PC-3 (cell line): ENCODE measurements around the gene LDLRAD1. TPM values are rescaled to one million over a fixed set of nuclear protein-coding genes. Genes with fewer than 3 reads are reported as not detected.

Experiments
- ATAC-seq: fragments of 200-7000 bp; cut with Tn5 transposase; 2 replicates; pipeline ENCODE4 v1.9.1; 2020; ENCODE audit warnings: mild to moderate bottlenecking, moderate library complexity
- BruUV-seq: library from RNA; stranded (reverse); fragments of 400-500 nt; replicated peaks from 2 replicates; lab custom pipeline; 2021; lab: Mats Ljungman, UMichigan
- CTCF ChIA-PET: fragments of 300-600 bp; sonication (Branson Sonifier 250); formaldehyde crosslinking; loops from one replicate; lab custom pipeline; 2022; ENCODE audit warnings: antibody characterized with exemption; lab: Charles Lee
- POLR2A ChIA-PET: fragments of 300-600 bp; sonication (Branson Sonifier 250); formaldehyde crosslinking; loops from one replicate; lab custom pipeline; 2022; ENCODE audit warnings: antibody characterized with exemption; ENCODE audit not compliant: unreplicated experiment; lab: Charles Lee
- DNase-seq: peaks from one replicate; pipeline ENCODE4 v3.0.0-alpha.2; 2015
- H2AFZ ChIP-seq: fragments of 300-600 bp; sonication (generic); 2 replicates; pipeline ENCODE4 v1.6.0; 2016; ENCODE audit warnings: antibody characterized with exemption, low read length
- H3F3A ChIP-seq: fragments of 300-600 bp; sonication (generic); one replicate; pipeline ENCODE4 v1.6.0; 2017; ENCODE audit warnings: antibody characterized with exemption, low read length, control low read depth, mild to moderate bottlenecking; ENCODE audit not compliant: unreplicated experiment
- H3K27ac ChIP-seq: fragments of 300-600 bp; sonication (generic); 2 replicates; pipeline ENCODE4 v1.5.1; 2016; ENCODE audit warnings: mild to moderate bottlenecking, low read length
- H3K27me3 ChIP-seq: fragments of 300-600 bp; sonication (generic); 2 replicates; pipeline ENCODE4 v1.6.1; 2016; ENCODE audit warnings: low read length, mixed read lengths
- H3K36me3 ChIP-seq: fragments of 300-600 bp; sonication (generic); 2 replicates; pipeline ENCODE4 v1.6.1; 2016; ENCODE audit warnings: low read depth, mixed run types, low read length, mixed read lengths
- H3K4me1 ChIP-seq: fragments of 300-600 bp; sonication (generic); 2 replicates; pipeline ENCODE4 v1.5.1; 2016; ENCODE audit warnings: low read length; ENCODE audit not compliant: insufficient read depth
- H3K4me2 ChIP-seq: fragments of 300-600 bp; sonication (generic); 2 replicates; pipeline ENCODE4 v1.6.0; 2016; ENCODE audit warnings: low read length
- H3K4me3 ChIP-seq: fragments of 300-600 bp; sonication (generic); 2 replicates; pipeline ENCODE4 v1.5.1; 2016; ENCODE audit warnings: mild to moderate bottlenecking, low read length, mixed read lengths
- H3K79me2 ChIP-seq: fragments of 300-600 bp; sonication (generic); 2 replicates; pipeline ENCODE4 v1.6.1; 2017; ENCODE audit warnings: low read length, mixed read lengths
- H3K9ac ChIP-seq: fragments of 300-600 bp; sonication (generic); 2 replicates; pipeline ENCODE4 v1.6.0; 2016; ENCODE audit warnings: mild to moderate bottlenecking, low read length
- H3K9me2 ChIP-seq: fragments of 300-600 bp; sonication (generic); replicated peaks from 2 replicates; pipeline ENCODE4 v1.6.1; 2016; ENCODE audit warnings: mixed run types, low read length, mixed read lengths
- H3K9me3 ChIP-seq: fragments of 300-600 bp; sonication (generic); 2 replicates; pipeline ENCODE4 v1.6.1; 2016; ENCODE audit warnings: low read length, mixed read lengths
- H4K20me1 ChIP-seq: fragments of 300-600 bp; sonication (generic); 2 replicates; pipeline ENCODE4 v1.6.1; 2016; ENCODE audit warnings: low read length, mixed read lengths
- CTCF ChIP-seq: fragments of 300-600 bp; sonication (generic); conservative IDR thresholded peaks from 2 replicates; pipeline ENCODE4 v1.5.1; 2017; ENCODE audit warnings: antibody characterized with exemption, low read depth, mild to moderate bottlenecking, low read length
- EZH2 ChIP-seq: fragments of 300-600 bp; sonication (generic); IDR thresholded peaks from one replicate; pipeline ENCODE4 v1.6.1; 2017; ENCODE audit warnings: antibody characterized with exemption, mild to moderate bottlenecking, low read length; ENCODE audit not compliant: unreplicated experiment
- EZH2phosphoT487 ChIP-seq: fragments of 300-600 bp; sonication (generic); IDR thresholded peaks from 2 replicates; pipeline ENCODE4 v1.6.1; 2018; ENCODE audit warnings: mild to moderate bottlenecking, antibody characterized with exemption, low read length, borderline replicate concordance
- intact Hi-C: fragments of 100-400 bp; cut with micrococcal nuclease; formaldehyde crosslinking; loops from 2 replicates; pipeline ENCODE4 v1.9.0; 2023
- total RNA-seq: library from RNA; depleted of rRNA; stranded (reverse); fragments of >200 nt; gene quantifications from 2 replicates; pipeline ENCODE4 v1.2.3, GENCODE V29; 2014

The LDLRAD1 gene
- total RNA-seq, 1 experiment from 2014 or later: not detected

GRCh38 chr1:53981220-53981619 is 36.8 kb downstream of the LDLRAD1 start:
- ChIA-PET POLR2A (no interaction called here), CTCF (no interaction called here)
- TF ChIP-seq EZH2 (no peak), EZH2phosphoT487 (no peak), CTCF (no peak)
- Histone ChIP-seq H3K4me2 (no peak overlapping the region), H3F3A (no peaks in the 10 kb centered on the region), H3K9me3 (no peaks in the 10 kb centered on the region), H3K4me1 (no peaks in the 10 kb centered on the region), H3K27me3 (no peaks in the 10 kb centered on the region), H2AFZ (no peak overlapping the region), H3K9ac (no peak overlapping the region), H3K36me3 (no peaks in the 10 kb centered on the region), H4K20me1 (no peaks in the 10 kb centered on the region), H3K27ac (no peak overlapping the region), H3K9me2 (no peaks in the 10 kb centered on the region), H3K4me3 (no peak overlapping the region), H3K79me2 (no peaks in the 10 kb centered on the region)
- ATAC-seq: no peak
- BruUV-seq: no TSS peak
- intact Hi-C loops: no loop called here
- DNase-seq: no peak

GRCh38 chr1:53979712-53980450 is 38.1 kb downstream of the LDLRAD1 start:
- Histone ChIP-seq H3K27me3 (no peaks in the 10 kb centered on the region), H3K9me3 (no peaks in the 10 kb centered on the region), H3K79me2 (no peaks in the 10 kb centered on the region), H2AFZ (no peak overlapping the region), H3K4me1 (no peaks in the 10 kb centered on the region), H4K20me1 (no peaks in the 10 kb centered on the region), H3K9me2 (no peaks in the 10 kb centered on the region), H3K4me2 (no peak overlapping the region), H3K36me3 (no peaks in the 10 kb centered on the region), H3K4me3 (no peak overlapping the region), H3F3A (no peaks in the 10 kb centered on the region), H3K27ac (no peak overlapping the region), H3K9ac (no peak overlapping the region)
- TF ChIP-seq EZH2phosphoT487: no peak
- no peak for TF ChIP-seq EZH2
- no peak for TF ChIP-seq CTCF
- ATAC-seq (no peak), DNase-seq (no peak)
- CTCF ChIA-PET: no interaction called here
- POLR2A ChIA-PET: no interaction called here
- no TSS peak for BruUV-seq
- intact Hi-C loops: no loop called here

- intact Hi-C loops: no loop called here
- no peaks in the 10 kb centered on the region for H3K9me3 ChIP-seq
- CTCF ChIA-PET: no interaction called here
- no peaks in the 10 kb centered on the region for H3F3A ChIP-seq
- no peaks in the 10 kb centered on the region for H3K36me3 ChIP-seq
- H3K4me2 ChIP-seq: no peak overlapping the region
- no peaks in the 10 kb centered on the region for H3K4me1 ChIP-seq
- H2AFZ ChIP-seq: no peak overlapping the region
- no peak overlapping the region for H3K4me3 ChIP-seq
- H3K9me2 ChIP-seq: no peaks in the 10 kb centered on the region
- POLR2A ChIA-PET: no interaction called here
- no peak overlapping the region for H3K27ac ChIP-seq
- no peaks in the 10 kb centered on the region for H3K79me2 ChIP-seq
- H3K9ac ChIP-seq: no peak overlapping the region
- H3K27me3 ChIP-seq: no peaks in the 10 kb centered on the region
- TF ChIP-seq EZH2phosphoT487: no peak
- no peak for TF ChIP-seq EZH2
- TF ChIP-seq CTCF: no peak
- no TSS peak for BruUV-seq
- no peak for DNase-seq
- ATAC-seq: no peak
- no peaks in the 10 kb centered on the region for H4K20me1 ChIP-seq
These were observed 42.1 kb downstream of the LDLRAD1 start for GRCh38 chr1:53975861-53976260.
